Anterior cingulate cortex (tissue), 58 donors: ENCODE data around the gene DNAH10.

ENCODE experiments used
- DNase-seq, 58 donors: peaks; one replicate each; lab custom pipeline; 2025; lab: John Stamatoyannopoulos, UW

Gene DNAH10

DNA sequence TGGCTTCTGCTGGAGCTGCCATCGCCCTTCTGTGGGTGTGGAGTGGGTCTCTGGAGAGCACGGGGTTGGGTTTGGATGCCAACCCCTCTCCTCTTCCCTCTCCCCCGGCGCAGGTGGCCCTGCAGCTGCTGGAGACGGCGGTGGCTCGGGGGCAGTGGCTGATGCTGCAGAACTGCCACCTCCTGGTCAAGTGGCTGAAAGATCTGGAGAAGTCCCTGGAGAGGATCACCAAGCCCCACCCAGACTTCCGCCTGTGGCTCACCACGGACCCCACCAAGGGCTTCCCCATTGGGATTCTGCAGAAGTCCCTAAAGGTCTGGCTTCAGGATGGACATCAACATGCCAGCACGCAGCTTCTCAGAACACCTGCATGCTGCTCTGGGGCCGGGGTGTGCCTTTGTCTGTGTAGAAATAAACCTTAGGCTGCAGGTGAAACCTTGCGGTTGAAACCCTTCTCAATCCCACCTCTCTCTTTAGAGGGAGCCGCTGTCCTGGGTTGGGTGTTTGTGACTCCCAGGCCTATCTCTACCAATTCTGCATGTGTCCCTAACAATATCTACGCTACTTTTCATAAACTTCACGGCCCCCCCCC, 166.3 kb downstream of the DNAH10 start:
- no peak for DNase-seq

GRCh38 chr12:123928897-123929296, 166.8 kb downstream of the DNAH10 start:
- DNase-seq = no peak

DNA sequence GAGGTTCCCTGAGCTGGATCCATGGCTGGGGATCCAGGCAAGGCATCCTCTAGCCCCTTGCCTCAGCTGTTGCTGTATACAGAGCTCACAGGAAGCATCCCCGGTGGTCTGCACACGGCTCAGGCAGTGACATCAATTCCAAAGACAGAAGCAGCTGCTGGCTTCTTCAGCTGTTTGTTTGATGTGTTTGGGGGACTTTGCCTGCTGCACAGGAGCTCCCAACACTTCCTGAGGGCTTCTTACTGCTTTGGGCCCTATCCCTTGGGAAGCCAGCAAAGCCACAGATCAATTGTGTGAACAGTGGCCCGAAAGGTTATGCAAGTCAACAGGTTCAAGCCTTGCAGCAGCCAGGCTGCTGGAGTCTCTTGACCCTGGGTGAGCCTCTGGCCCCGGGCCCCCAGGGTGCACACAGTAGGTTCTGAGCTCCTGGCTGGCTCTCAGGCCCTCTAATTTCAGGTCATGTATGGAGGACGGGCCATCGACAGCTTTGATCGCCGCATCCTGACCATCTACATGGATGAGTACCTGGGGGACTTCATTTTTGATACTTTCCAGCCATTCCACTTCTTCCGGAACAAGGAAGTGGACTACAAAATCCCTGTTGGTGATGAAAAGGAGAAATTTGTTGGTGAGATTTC, 168.0 kb downstream of the DNAH10 start:
- no peak for DNase-seq

- no peak for DNase-seq
These were observed 169.7 kb downstream of the DNAH10 start for GRCh38 chr12:123931686-123932321.

DNA sequence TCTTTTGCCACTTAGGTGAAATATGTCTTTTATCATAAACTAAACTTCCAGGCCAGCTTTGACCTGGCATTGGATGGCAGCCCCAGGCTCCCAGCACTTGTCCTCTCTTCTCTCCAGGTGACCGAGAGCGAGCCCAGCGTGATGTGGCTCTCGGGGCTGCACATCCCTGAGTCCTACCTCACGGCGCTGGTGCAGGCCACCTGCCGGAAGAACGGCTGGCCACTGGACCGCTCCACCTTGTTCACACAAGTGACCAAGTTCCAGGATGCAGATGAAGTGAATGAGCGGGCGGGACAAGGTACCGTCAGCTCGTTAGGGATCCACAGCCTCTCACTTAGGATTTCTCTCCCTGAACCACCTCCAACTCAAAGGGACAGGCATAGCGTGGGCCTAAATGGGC, 171.1 kb downstream of the DNAH10 start:
- no peak for DNase-seq

GRCh38 chr12:123934016-123934620, 172.0 kb downstream of the DNAH10 start:
- DNase-seq = no peak

- DNase-seq = no peak
These were observed 172.7 kb downstream of the DNAH10 start for GRCh38 chr12:123934829-123935228.

GRCh38 chr12:123935956-123936355, 173.9 kb downstream of the DNAH10 start:
- no peak for DNase-seq

DNA sequence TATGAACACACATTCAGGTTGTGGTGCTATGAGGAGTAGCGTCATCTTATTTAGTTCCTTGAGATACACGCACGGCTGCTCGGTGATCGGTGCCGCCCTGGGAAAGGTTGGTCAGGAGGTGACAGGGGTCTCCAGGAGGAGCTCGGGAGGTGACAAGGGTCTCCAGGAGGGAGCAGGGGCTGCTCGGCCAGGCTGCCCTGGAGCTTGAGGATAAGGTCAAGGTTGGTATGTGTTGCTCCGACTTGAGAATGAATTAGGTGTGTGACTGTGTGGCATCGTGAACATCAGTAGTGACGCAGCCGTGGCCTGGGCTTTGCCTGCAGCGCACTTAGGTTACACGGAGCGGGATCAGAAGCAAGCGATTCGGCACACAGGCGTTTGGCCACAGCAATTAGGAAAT, 174.4 kb downstream of the DNAH10 start:
- no peak for DNase-seq

GRCh38 chr12:123936956-123937706, 175.0 kb downstream of the DNAH10 start:
- no peak for DNase-seq

- no peak for DNase-seq
These were observed 175.8 kb downstream of the DNAH10 start for GRCh38 chr12:123937707-123938591.

- DNase-seq = peak in 2 of 58 donors; percentile 8 to 18
These were observed 176.8 kb downstream of the DNAH10 start for GRCh38 chr12:123938679-123939480.

- peak in 18 of 58 donors; percentile 12 to 87 (median 40) for DNase-seq
These were observed 177.9 kb downstream of the DNAH10 start for GRCh38 chr12:123939716-123940626.

DNA sequence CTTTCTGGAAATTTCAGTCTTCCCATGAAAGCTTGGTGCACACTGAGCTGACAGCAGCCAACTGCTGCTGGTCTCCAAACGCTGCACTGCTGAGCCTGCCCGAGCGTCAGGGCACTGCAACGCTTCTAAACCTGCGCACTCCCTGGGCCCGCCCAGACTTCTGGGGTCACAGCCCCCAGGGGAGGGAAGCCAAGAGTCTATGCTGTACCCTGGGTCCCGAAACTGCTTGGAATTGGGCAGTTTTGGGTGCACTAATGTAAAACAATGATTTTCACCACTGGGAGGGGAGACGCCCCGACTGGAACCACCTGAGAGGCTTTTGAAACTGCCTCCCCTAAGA, 178.5 kb downstream of the DNAH10 start:
- DNase-seq = peak in 1 of 58 donors; percentile 50

- no peak for DNase-seq
These were observed 178.9 kb downstream of the DNAH10 start for GRCh38 chr12:123941000-123941399.

DNA sequence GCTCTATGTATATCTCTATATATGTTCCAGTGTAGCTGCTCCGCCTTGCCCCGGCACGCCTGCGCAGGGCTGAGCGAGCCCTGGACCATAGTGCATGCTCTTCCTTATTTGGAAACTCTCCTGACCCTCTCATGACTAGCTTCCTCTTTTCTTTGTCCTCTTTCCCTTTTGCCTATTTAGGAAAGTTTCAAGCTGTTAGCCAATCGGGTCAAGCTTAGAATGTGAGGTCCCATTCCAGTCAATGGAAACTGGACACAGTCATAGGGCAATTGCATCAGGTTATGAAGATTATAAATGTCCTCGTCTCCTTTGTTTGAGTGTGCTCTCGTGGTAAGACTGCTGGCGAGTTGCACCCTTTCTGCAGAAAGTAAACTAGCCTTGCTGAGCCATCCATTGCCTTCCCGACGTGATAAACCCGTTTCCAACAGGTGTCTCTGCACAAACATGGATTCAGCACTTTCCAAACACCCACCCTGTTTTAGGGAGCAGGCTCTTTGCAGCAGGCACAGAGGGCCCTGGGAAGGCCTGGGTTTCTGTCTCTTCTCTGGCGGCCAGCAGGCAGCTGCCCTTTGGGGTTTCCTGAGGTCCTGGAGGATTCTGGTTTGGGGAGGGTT, 179.6 kb downstream of the DNAH10 start:
- DNase-seq = no peak

DNA sequence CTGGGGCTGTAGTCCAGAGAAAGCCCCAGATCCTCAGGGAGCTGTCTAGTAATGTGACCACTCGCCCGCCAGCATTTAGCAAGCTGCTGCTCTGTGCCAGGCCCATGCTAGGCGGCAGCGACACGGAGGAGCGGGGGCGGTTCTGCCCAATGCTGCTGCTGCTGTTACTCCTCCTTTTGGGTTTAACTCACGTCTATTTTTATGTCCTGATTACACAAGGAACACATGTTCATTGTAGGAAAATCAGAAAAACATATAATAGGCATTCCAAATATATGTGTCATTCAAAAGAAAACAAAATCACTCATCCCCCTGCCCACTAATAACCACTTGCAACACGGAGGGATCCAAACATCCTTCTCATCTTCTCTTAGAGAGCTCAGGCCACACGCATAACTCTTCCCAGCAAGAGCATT, 180.1 kb downstream of the DNAH10 start:
- DNase-seq = peak in 36 of 58 donors; percentile 16 to 79 (median 46)
